Measurements from ENCODE around the gene SORBS2.
A peak's percentile ranks its signal among the peaks of the same experiment; 100 is the strongest.

SORBS2 gene

GRCh38 chr4:185841451-185841850 lies 29.5 kb upstream of the SORBS2 start:
- no peaks in the 10 kb centered on the region for H3K36me3 ChIP-seq (ENCODE audit: control insufficient read depth, insufficient read depth, low read length)
- DNase-seq (ENCODE audit: low read depth, low spot score) = no peak
- no peaks in the 10 kb centered on the region for H3K27me3 ChIP-seq (ENCODE audit: control insufficient read depth, insufficient read depth, low read length)
- H3K9me3 ChIP-seq (ENCODE audit: control insufficient read depth, insufficient read depth, low read length) = no peaks in the 10 kb centered on the region
- peaks cover 14% of the 10 kb centered on the region for H3K4me1 ChIP-seq (ENCODE audit: control insufficient read depth, insufficient read depth, low read length)
- H3K4me3 ChIP-seq (ENCODE audit: low read length) = no peak overlapping the region
- WGBS (ENCODE audit: insufficient coverage, insufficient read length) = no CpG with 5 or more reads among the region's 2 CpGs
- H3K27ac ChIP-seq (ENCODE audit: low read length) = no peak overlapping the region

- Histone ChIP-seq H3K27me3 (ENCODE audit: control insufficient read depth, insufficient read depth, low read length) (no peaks in the 10 kb centered on the region), H3K9me3 (ENCODE audit: control insufficient read depth, insufficient read depth, low read length) (no peaks in the 10 kb centered on the region), H3K27ac (ENCODE audit: low read length) (no peak overlapping the region), H3K36me3 (ENCODE audit: control insufficient read depth, insufficient read depth, low read length) (no peaks in the 10 kb centered on the region), H3K4me3 (ENCODE audit: low read length) (no peak overlapping the region), H3K4me1 (ENCODE audit: control insufficient read depth, insufficient read depth, low read length) (peaks cover 14% of the 10 kb centered on the region)
- no peak for DNase-seq (ENCODE audit: low read depth, low spot score)
- no CpG with 5 or more reads among the region's 6 CpGs for WGBS (ENCODE audit: insufficient coverage, insufficient read length)
Measured at GRCh38 chr4:185840953-185841352, 29.0 kb upstream of the SORBS2 start.

GRCh38 chr4:185840201-185840600 lies 28.2 kb upstream of the SORBS2 start:
- DNase-seq (ENCODE audit: low read depth, low spot score) = no peak
- Histone ChIP-seq H3K27ac (ENCODE audit: low read length) (peak overlapping the region; percentile 86), H3K36me3 (ENCODE audit: control insufficient read depth, insufficient read depth, low read length) (no peaks in the 10 kb centered on the region), H3K9me3 (ENCODE audit: control insufficient read depth, insufficient read depth, low read length) (no peaks in the 10 kb centered on the region), H3K4me3 (ENCODE audit: low read length) (no peak overlapping the region), H3K27me3 (ENCODE audit: control insufficient read depth, insufficient read depth, low read length) (no peaks in the 10 kb centered on the region), H3K4me1 (ENCODE audit: control insufficient read depth, insufficient read depth, low read length) (peaks cover 14% of the 10 kb centered on the region)
- no CpG with 5 or more reads among the region's 2 CpGs for WGBS (ENCODE audit: insufficient coverage, insufficient read length)

- Histone ChIP-seq H3K9me3 (ENCODE audit: control insufficient read depth, insufficient read depth, low read length) (no peaks in the 10 kb centered on the region), H3K4me1 (ENCODE audit: control insufficient read depth, insufficient read depth, low read length) (peaks cover 14% of the 10 kb centered on the region), H3K4me3 (ENCODE audit: low read length) (no peak overlapping the region), H3K27me3 (ENCODE audit: control insufficient read depth, insufficient read depth, low read length) (no peaks in the 10 kb centered on the region), H3K27ac (ENCODE audit: low read length) (peak overlapping the region; percentile 86), H3K36me3 (ENCODE audit: control insufficient read depth, insufficient read depth, low read length) (no peaks in the 10 kb centered on the region)
- no CpG with 5 or more reads among the region's 6 CpGs for WGBS (ENCODE audit: insufficient coverage, insufficient read length)
- no peak for DNase-seq (ENCODE audit: low read depth, low spot score)
Measured at GRCh38 chr4:185839770-185840169, 27.8 kb upstream of the SORBS2 start.

GRCh38 chr4:185839194-185839712 lies 27.3 kb upstream of the SORBS2 start:
- Histone ChIP-seq H3K4me1 (ENCODE audit: control insufficient read depth, insufficient read depth, low read length) (peaks cover 14% of the 10 kb centered on the region), H3K27me3 (ENCODE audit: control insufficient read depth, insufficient read depth, low read length) (no peaks in the 10 kb centered on the region), H3K9me3 (ENCODE audit: control insufficient read depth, insufficient read depth, low read length) (no peaks in the 10 kb centered on the region), H3K27ac (ENCODE audit: low read length) (peak overlapping the region; percentile 86), H3K4me3 (ENCODE audit: low read length) (no peak overlapping the region), H3K36me3 (ENCODE audit: control insufficient read depth, insufficient read depth, low read length) (no peaks in the 10 kb centered on the region)
- WGBS (ENCODE audit: insufficient coverage, insufficient read length) = no CpG with 5 or more reads among the region's 9 CpGs
- peak; percentile 89 for DNase-seq (ENCODE audit: low read depth, low spot score)

- Histone ChIP-seq H3K4me1 (ENCODE audit: control insufficient read depth, insufficient read depth, low read length) (peaks cover 12% of the 10 kb centered on the region), H3K36me3 (ENCODE audit: control insufficient read depth, insufficient read depth, low read length) (no peaks in the 10 kb centered on the region), H3K4me3 (ENCODE audit: low read length) (no peak overlapping the region), H3K9me3 (ENCODE audit: control insufficient read depth, insufficient read depth, low read length) (no peaks in the 10 kb centered on the region), H3K27me3 (ENCODE audit: control insufficient read depth, insufficient read depth, low read length) (no peaks in the 10 kb centered on the region), H3K27ac (ENCODE audit: low read length) (peak overlapping the region; percentile 79)
- no CpG with 5 or more reads among the region's 11 CpGs for WGBS (ENCODE audit: insufficient coverage, insufficient read length)
- no peak for DNase-seq (ENCODE audit: low read depth, low spot score)
Measured at GRCh38 chr4:185838514-185839193, 26.7 kb upstream of the SORBS2 start.

GRCh38 chr4:185838104-185838452 lies 26.1 kb upstream of the SORBS2 start:
- Histone ChIP-seq H3K4me1 (ENCODE audit: control insufficient read depth, insufficient read depth, low read length) (peaks cover 12% of the 10 kb centered on the region), H3K36me3 (ENCODE audit: control insufficient read depth, insufficient read depth, low read length) (no peaks in the 10 kb centered on the region), H3K27me3 (ENCODE audit: control insufficient read depth, insufficient read depth, low read length) (no peaks in the 10 kb centered on the region), H3K9me3 (ENCODE audit: control insufficient read depth, insufficient read depth, low read length) (no peaks in the 10 kb centered on the region), H3K4me3 (ENCODE audit: low read length) (no peak overlapping the region), H3K27ac (ENCODE audit: low read length) (peak overlapping the region; percentile 79)
- WGBS (ENCODE audit: insufficient coverage, insufficient read length) = no CpG with 5 or more reads among the region's 8 CpGs
- no peak for DNase-seq (ENCODE audit: low read depth, low spot score)

- Histone ChIP-seq H3K27ac (ENCODE audit: low read length) (peak overlapping the region; percentile 79), H3K9me3 (ENCODE audit: control insufficient read depth, insufficient read depth, low read length) (no peaks in the 10 kb centered on the region), H3K27me3 (ENCODE audit: control insufficient read depth, insufficient read depth, low read length) (no peaks in the 10 kb centered on the region), H3K4me1 (ENCODE audit: control insufficient read depth, insufficient read depth, low read length) (peaks cover 12% of the 10 kb centered on the region), H3K36me3 (ENCODE audit: control insufficient read depth, insufficient read depth, low read length) (no peaks in the 10 kb centered on the region), H3K4me3 (ENCODE audit: low read length) (no peak overlapping the region)
- DNase-seq (ENCODE audit: low read depth, low spot score) = no peak
- WGBS (ENCODE audit: insufficient coverage, insufficient read length) = no CpG with 5 or more reads among the region's 4 CpGs
Measured at GRCh38 chr4:185837415-185838103, 25.6 kb upstream of the SORBS2 start.

GRCh38 chr4:185836241-185837084 lies 24.5 kb upstream of the SORBS2 start:
- WGBS (ENCODE audit: insufficient coverage, insufficient read length) = no CpG with 5 or more reads among the region's 7 CpGs
- Histone ChIP-seq H3K27me3 (ENCODE audit: control insufficient read depth, insufficient read depth, low read length) (no peaks in the 10 kb centered on the region), H3K27ac (ENCODE audit: low read length) (peak overlapping the region; percentile 68), H3K4me1 (ENCODE audit: control insufficient read depth, insufficient read depth, low read length) (peaks cover 12% of the 10 kb centered on the region), H3K4me3 (ENCODE audit: low read length) (no peak overlapping the region), H3K9me3 (ENCODE audit: control insufficient read depth, insufficient read depth, low read length) (no peaks in the 10 kb centered on the region), H3K36me3 (ENCODE audit: control insufficient read depth, insufficient read depth, low read length) (no peaks in the 10 kb centered on the region)
- no peak for DNase-seq (ENCODE audit: low read depth, low spot score)

- DNase-seq (ENCODE audit: low read depth, low spot score) = no peak
Measured at GRCh38 chr4:185835814-185836213, 23.8 kb upstream of the SORBS2 start.

More at GRCh38 chr4:185835814-185836213, 23.8 kb upstream of the SORBS2 start:
- no peaks in the 10 kb centered on the region for H3K27me3 ChIP-seq (ENCODE audit: control insufficient read depth, insufficient read depth, low read length)
- no CpG with 5 or more reads among the region's 6 CpGs for WGBS (ENCODE audit: insufficient coverage, insufficient read length)
- no peaks in the 10 kb centered on the region for H3K36me3 ChIP-seq (ENCODE audit: control insufficient read depth, insufficient read depth, low read length)
- H3K9me3 ChIP-seq (ENCODE audit: control insufficient read depth, insufficient read depth, low read length) = no peaks in the 10 kb centered on the region
- no peak overlapping the region for H3K4me3 ChIP-seq (ENCODE audit: low read length)
- H3K27ac ChIP-seq (ENCODE audit: low read length) = no peak overlapping the region
- H3K4me1 ChIP-seq (ENCODE audit: control insufficient read depth, insufficient read depth, low read length) = peaks cover 12% of the 10 kb centered on the region

All from iPS DF 6.9 (cell line).